Measurements from ENCODE around the gene TSHZ2. TPM values are rescaled to one million over a fixed set of nuclear protein-coding genes. Genes with fewer than 3 reads are reported as not detected.
A peak's percentile ranks its signal among the peaks of the same experiment; 100 is the strongest.

The TSHZ2 gene
- total and polyA plus RNA-seq, 9 of the 15 experiments (the other 6 are each of a cell fraction or from before 2014, with no cell fraction given), result 0.03 to 0.20 (median 0.05) TPM; not detected in 4

GRCh38 chr20:53101992-53102760 is 130.0 kb downstream of the TSHZ2 start:
- Histone ChIP-seq H3K9me3 (replicated peaks; ENCODE audit: control insufficient read depth, insufficient read depth, low read depth, low read length) (no peaks in the 10 kb centered on the region), H3K36me3 (ENCODE audit: control insufficient read depth, insufficient read depth, low read length) (no peaks in the 10 kb centered on the region), H3K4me2 (ENCODE audit: insufficient read depth, low read length) (no peak overlapping the region), H4K20me1 (replicated peaks; ENCODE audit: control insufficient read depth, insufficient read depth, low read length) (no peaks in the 10 kb centered on the region; the same call in 1 of the 2 replicates), H3K27me3 (ENCODE audit: control insufficient read depth in 2 of 2, insufficient read depth in 2 of 2, low read length in 2 of 2) (peaks cover 0 to 5% of the 10 kb centered on the region in 2 experiments; a peak in 2 of 5 replicates), H3K9me1 (ENCODE audit: control insufficient read depth, insufficient read depth, low read length) (no peaks in the 10 kb centered on the region), H3K79me2 (ENCODE audit: control insufficient read depth, insufficient read depth, low read length) (no peaks in the 10 kb centered on the region), H3K27ac (ENCODE audit: extremely low read depth, low read depth, low read length) (no peak overlapping the region), H2AFZ (ENCODE audit: low read depth, low read length) (no peak overlapping the region), H3K4me1 (replicated peaks in 1 of 2; ENCODE audit: control insufficient read depth in 2 of 2, insufficient read depth in 2 of 2, low read length in 2 of 2) (no peaks in the 10 kb centered on the region), H3K9ac (ENCODE audit: insufficient read depth in 1 of 2, low read depth in 2 of 2, low read length in 2 of 2) (no peak overlapping the region), H3K4me3 (no peak overlapping the region)
- TF ChIP-seq RB1 (IDR thresholded peaks at IDR 0.05; ENCODE audit: low read depth) (no peak), ZNF512 (tag; IDR thresholded peaks at IDR 0.05) (0 out of 2 replicates have a peak, but pooled peaks have one; percentile 21), HNRNPK (IDR thresholded peaks at IDR 0.05; ENCODE audit: low read depth, low read length, poor library complexity, severe bottlenecking) (peak; percentile 31)
- ChIA-PET CTCF (ENCODE audit: low intra/inter-chr PET ratio) (no interaction called here), POLR2A (no interaction called here)
- ATAC-seq (no peak), DNase-seq (ENCODE audit: extremely low read depth in 1 of 4, low spot score in 3 of 4) (no peak), FAIRE-seq (no peak)
- BruUV-seq (replicated peaks), result no TSS peak
- in situ Hi-C loops (cut with MboI) (no loop called here), intact Hi-C loops (cut with micrococcal nuclease) (no loop called here)
- under 1% methylated on average over 5 of the region's 6 CpGs for WGBS (ENCODE audit: insufficient coverage, low coverage, missing lambda C conversion rate)
